Effector CD8-positive, alpha-beta T cell (primary cell): Measurements from ENCODE around the gene GPR35.
"Not testable (repeated sequence)": the region's sequence is repeated elsewhere in the genome, so short reads cannot be mapped to it uniquely, and the experiment has no call there.

Experiments used
- DNase-seq: peaks from one replicate; lab custom pipeline; 2025; lab: John Stamatoyannopoulos, UW

The GPR35 gene

DNA sequence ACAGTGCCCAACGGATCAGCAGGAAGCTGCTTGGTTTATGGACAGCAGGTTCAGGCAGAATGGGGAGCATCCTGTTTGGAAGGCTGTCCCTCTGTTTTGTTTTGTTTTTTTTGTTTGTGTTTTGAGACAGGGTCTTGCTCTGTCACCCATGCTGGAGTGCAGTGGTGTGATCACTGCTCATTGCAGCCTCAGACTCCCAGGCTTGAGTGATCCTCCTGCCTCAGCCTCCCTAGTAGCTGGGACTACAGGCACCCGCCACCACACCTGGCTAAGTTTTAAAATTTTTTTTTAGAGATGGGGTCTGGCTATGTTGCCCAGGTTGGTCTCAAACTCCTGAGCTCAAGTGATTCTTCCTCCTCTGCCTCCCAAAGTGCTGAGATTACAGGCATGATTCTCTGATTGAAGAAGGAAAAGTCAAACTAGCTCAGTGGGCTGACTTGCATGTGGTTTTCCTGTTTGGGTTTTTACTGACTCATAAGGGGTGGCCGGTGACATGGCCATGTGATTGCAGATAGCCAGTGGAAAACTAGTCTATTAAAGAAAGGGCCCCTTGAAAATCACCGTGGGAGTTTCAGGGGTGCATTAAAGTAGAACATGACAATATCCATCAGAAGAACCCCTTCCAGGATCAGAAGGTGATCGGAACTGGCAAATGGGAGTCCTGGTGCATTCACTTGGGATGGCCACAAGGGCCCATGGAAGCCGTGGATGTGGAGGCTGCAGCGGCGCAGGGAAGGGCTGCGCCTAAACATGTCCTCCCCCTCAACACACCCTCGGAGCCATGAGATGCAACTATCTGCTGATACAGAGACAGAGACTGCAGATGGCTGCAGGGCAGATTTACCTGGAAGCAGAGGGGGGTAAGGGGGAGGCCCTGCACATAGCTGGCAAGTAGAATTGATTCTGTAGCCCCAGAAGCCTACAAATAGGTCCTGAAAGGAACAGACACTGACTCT is 30.9 kb downstream of the GPR35 start:
- no peak for DNase-seq

DNA sequence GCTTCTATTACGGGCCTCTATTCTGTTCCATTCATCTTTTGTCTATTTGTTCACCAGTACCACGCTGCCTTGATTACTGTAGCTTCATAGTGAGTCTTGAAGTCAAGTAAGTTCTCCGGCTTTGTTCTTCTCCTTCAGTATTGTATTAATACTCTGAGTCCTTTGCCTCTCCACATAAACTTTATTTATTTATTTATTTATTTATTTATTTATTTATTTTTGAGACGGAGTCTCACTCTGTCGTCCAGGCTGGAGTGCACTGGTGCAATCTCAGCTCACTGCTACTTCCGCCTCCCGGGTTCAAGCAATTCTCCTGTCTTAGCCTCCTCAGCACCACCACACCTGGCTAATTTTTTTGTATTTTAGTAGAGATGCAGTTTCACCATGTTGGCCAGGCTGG is 34.6 kb downstream of the GPR35 start:
- not testable (repeated sequence) for DNase-seq

DNA sequence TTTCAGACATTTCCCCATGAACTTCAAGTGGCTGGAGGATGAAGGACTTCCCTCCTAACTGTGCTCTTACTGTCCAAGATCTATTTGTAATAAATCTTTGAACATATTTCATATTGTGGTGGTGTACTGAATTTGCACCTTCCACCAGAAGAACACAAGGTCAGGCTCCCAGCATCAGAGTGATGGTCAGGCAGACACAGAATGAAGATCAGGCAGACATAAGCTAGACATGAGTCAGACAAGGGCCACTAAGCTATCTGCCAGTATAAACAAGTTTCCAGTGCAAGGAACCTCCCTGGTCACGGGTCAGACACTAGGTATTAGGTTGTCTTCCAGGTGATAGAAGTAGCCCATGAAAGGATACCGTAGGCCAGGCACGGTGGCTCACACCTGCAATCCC is 37.4 kb downstream of the GPR35 start:
- DNase-seq, result no peak

DNA sequence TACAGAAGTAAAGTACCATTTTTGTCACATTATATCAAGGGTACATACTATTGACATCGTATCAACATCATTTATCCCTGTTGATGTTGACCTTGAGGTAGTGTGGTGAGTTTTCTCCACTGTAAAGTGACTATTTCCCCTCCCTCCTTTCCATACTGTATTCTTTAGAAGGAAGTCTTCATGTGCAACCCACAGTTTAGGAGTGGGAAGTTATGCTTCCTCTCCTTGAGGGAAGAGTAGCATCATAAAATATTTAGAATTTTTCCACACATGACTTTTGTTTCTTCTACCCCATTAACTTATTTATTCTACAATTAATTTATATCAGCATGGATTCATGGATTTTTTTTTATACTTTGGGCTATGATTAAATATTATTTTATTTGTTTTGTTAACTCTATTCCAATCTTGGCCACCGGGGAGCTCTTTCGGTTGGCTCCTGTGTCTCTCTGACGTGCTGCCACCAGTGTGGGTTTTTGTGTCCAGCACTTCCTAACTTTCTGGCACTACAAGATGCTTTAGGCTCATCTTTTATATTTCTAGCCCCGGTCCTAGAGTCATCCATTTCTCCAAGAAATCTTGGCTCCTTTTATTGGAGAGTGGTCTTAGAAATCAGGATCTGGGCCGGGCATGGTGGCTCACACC is 38.4 kb downstream of the GPR35 start:
- no peak for DNase-seq

DNA sequence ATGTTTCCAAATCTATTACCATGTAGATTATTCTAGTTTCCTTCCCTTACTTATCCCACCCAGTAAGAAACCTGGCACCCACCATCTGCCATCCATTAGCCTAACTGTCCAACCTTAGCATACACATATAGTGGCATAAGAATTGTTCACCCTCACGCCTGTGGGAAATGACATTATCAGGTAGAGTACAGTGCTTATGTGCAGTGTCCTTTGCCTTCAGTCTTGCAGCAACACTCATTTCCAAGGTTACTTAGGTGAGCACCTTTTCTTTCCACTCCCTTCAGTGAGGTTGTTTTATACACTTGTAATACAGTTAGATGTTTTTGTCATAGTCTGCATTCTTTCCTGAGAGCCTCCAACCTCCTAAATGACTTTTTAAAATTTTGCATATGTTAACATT is 39.3 kb downstream of the GPR35 start:
- DNase-seq, result no peak

DNA sequence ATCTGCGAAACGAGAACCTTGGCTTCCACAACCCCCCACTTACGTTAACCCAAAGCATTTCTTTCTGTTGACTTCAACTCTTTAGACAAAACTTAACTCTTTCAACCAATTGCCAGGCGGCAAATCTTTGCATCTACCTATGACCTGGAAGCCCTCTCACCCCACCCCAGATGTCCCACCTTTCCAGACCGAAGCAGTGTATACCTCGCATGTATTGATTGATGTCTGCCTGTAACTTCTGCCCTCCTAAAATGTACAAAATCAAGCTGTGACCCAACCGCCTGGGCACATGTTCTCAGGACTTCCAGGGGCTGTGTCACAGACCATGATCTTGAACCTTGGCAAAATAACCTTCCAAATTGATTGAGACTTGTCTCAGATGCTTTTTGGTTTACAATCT is 45.1 kb downstream of the GPR35 start:
- DNase-seq, result no peak

DNA sequence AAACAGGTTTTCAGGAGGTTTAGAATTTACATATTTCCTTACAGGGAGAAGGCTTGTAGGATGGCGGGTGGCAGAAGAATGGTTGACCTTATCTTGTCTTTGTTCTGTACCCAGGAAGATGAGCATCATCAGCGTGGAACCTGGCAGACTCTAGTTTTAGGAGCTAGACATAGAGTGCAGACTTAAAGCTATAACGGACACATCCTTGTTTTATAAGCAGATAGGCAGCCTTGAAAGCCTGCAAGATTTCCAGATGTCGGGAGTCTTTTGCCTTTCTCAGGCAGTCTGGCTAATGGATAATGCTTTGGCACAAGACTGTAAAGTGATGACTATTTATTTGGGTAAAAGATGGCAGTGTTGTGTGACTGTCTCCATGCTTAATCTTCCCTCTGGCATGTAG is 45.7 kb downstream of the GPR35 start:
- DNase-seq, result no peak

DNA sequence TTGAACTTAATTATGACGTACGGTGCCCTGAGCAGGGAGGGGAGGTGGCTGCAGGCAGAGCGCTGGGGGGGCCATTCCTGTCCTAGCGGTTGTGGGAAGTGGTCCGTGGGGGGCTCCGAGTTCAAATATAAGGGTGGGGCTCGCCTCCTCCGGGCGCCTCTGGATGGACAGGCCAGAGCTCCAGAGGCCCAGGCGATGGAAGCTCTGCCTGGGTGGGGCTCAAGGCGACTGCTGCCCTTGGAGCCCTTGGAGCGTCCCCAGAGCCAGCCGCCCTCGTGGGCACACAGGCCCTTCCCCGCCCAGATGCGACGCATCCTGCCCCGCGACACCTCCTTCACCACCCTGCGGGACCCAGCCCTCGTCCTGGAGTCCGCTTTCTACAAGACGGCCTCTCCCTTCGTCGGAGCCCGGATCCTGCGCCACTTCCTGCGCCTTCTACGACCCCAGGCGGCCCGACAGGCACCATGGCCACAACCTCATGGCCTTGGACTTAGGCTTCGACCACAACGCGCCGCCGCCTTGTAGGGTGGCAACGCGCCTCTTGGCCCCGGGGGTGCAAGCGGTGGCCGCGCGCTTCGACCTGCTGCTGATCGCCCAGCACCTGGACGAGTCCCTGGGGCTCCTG is 46.9 kb downstream of the GPR35 start:
- DNase-seq, result no peak

DNA sequence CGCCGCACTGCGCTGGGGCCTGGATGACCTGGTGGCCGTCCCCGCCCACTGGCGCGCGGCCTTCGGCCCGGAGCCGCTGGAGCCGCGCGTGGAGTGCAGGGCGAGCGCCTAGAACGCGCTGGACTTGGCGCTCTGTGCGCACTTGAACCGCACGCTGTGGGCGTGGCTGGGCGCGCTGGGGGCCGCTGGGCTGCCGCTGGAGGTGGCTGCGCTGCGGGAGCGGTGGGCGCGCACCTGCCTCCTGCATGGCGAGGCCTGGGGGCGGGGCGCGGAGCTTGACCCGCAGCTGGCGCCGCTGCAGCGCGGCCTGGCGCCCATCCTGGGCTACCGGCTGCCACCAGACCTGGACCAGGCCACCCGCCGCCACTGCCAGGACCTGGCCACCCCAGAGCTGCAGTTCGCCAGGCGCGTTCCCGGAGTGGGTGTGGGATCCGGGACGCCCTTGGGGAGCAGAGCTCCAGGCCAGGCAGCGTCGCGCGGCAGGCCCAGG is 47.5 kb downstream of the GPR35 start:
- DNase-seq, result no peak

DNA sequence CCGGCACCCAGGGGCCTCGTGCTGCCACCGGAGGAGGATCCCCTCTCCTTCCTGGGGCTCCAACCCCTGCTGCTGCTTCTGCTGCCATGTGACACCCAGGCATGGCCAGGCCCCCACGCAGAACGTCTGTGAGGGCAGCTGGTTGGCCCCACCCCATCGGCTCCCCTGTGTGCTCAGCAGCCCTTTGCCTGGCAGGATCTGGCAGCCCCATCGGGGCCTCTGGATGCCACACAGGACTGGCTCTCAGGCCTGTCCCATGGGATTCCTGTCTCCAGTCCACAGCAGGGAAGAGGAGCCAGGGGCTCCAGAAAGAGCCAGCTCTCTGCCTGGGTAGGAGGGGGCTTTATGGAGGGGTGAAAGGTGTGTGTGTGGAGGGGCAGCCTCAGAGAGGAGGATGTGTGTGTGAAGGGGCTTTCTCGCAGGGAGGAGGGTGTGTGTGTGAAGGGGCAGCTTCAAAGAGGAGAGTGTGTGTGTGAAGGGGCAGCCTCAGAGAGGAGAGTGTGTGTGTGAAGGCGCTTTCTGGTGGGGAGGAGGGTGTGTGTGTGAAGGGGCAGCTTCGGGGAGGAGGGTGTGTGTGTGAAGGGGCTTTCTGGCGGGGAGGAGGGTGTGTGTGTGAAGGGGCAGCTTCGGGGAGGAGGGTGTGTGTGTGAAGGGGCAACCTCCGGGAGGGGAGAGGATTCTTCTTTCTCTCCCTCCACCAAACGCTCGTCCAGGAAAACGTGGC is 49.3 kb downstream of the GPR35 start:
- not testable (repeated sequence) for DNase-seq

DNA sequence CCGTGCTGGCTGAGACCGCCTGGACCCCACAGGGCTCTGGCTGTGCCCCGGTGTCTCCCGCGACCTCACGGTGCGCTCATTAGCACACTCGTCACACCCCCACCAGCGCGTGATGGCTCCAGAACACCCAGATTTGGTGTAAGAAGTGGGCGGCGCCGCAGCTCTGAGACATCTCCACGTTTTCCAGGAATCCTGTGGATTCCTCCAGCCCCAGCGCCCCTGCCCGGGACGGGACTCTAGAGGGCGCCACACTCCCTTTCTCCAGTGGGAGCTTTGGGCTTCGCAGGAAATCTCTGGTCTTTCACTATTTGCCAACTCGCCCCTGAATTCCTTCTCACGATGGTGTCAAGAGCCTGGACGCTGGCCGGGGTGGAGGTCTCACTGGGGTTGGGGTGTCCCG is 50.1 kb downstream of the GPR35 start:
- not testable (repeated sequence) for DNase-seq

DNA sequence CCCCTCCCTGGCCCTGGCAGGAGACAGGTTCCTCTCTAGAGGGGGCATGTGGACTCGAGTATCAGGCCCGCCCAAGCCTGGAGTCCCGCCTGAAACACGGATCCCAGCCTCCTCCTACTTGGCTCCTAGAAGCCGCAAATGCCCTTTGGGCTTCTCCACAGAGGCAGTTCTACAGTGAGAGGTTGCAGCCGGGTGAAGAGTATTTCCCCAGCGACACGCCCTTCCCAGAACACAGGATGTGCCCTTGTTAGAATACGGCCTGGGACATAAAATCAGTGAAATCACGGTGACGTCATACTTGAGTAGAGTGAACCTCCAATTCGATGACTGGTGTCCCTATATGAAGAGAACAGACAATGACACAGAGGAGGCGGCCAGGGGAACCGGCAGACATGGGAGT is 52.8 kb downstream of the GPR35 start:
- DNase-seq, result not testable (repeated sequence)

DNA sequence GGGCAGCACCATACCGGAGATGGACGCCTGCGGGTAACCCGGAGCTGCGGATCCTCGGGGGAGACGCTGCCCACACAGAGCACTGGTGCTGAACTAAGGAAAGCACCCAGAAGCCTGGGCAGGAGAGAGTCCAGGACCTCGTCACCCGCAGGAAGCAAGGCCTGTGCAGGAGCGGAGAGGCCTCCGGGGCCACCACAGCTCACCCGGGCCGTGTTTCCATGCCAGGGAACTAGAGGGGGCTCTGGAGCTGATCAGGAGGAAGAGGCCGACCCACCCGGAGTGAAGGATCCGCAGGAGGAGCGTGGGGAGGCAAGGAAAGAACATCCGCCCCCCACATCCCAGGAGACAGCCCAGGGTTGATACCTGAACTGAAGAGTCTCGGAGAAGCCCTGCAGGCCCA is 53.6 kb downstream of the GPR35 start:
- not testable (repeated sequence) for DNase-seq

DNA sequence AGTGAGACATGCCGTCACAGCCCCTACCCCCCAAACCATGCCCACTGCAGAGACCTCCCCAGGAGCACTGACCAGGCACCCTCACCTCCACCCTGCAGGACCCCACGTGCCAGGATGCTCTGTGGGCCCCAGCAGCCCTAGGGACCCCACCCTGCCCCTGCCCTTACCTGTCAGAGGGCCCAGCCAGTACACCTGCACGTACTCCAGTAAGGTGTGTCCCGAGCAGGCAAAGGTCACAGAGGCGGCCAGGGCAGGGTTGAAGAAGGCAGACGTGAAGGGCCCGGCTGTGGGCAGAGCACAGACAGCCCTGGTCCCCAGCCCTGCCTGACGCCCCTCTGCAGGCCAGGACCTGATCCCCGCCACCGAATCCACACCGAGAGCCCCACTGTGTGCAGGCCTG is 54.9 kb downstream of the GPR35 start:
- DNase-seq, result not testable (repeated sequence)
